ENCODE data around the gene MAGI2.

Gene MAGI2

DNA sequence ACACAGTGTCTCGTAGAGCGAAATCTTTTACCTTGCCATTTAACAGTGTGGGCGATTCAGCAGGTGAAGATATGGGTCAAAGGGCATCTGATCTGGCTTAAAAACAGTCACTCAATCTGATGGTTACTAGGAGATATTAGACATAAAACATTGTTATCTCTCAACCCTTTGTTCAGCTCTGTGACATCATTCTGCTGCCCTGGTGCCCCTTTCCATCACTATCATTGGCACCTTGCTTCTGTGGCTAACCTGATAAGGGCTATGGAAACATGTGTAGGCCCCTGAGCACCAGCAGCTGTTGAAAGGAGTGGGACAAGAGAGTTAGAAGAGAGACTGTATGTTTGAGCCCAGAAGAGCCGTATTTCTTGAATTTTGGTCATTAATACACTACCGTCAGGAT, 1004.6 kb downstream of the MAGI2 start:
- no CpG with 5 or more reads among the region's 5 CpGs for WGBS, 2 donors (ENCODE audit: extremely low coverage in 2 of 2, insufficient read length in 2 of 2, insufficient replicate concordance in 1 of 2)

DNA sequence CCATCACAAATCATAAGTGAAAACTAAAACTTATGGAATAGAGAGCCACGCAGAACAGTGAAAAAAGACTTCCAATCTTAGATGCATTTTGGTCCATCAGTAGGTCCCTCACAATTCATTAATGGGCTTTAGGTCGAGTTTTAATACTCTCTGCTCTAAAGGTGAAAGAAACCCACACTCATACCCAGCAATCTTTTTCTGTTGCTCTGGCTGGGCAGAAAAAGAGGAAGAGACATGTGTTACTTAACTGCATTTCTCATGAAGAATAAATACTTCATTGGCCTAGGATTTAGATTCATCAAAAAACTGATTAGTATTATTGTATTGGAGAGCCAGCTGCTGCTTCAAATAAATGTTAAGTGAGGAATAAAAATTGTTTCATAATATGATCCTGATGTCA, 1009.2 kb downstream of the MAGI2 start:
- Histone ChIP-seq H3K4me2 (ENCODE audit: insufficient read depth, low read length, poor library complexity, severe bottlenecking) (no peak overlapping the region), H3K4me1 (ENCODE audit: control insufficient read depth in 2 of 2, insufficient read depth in 1 of 2, low read depth in 1 of 2, low read length in 2 of 2) (peaks cover 0 to 3% of the 10 kb centered on the region in 2 donors), H3K27ac (replicated peaks; ENCODE audit: low read length) (no peak overlapping the region), H3K27me3 (ENCODE audit: control insufficient read depth in 3 of 3, insufficient read depth in 3 of 3, low read depth in 1 of 3, low read length in 3 of 3) (no peaks in the 10 kb centered on the region), H4K91ac (ENCODE audit: low read depth, low read length, poor library complexity) (no peak overlapping the region), H3K18ac (ENCODE audit: low read length) (no peak overlapping the region), H3K9ac (ENCODE audit: low read depth, low read length, poor library complexity) (no peak overlapping the region), H4K8ac (ENCODE audit: low read depth, low read length) (no peak overlapping the region), H2BK15ac (ENCODE audit: low read length) (no peak overlapping the region), H3K79me1 (ENCODE audit: low read depth, low read length) (no peaks in the 10 kb centered on the region), H2BK5ac (ENCODE audit: low read length) (no peak overlapping the region), H3K36me3 (replicated peaks in 1 of 2; ENCODE audit: control insufficient read depth in 2 of 2, insufficient read depth in 2 of 2, low read length in 2 of 2) (no peaks in the 10 kb centered on the region), H3K9me3 (replicated peaks in 1 of 2; ENCODE audit: control insufficient read depth in 2 of 2, insufficient read depth in 1 of 2, low read depth in 1 of 2, low read length in 2 of 2) (no peaks in the 10 kb centered on the region), H2BK120ac (ENCODE audit: low read depth, low read length) (no peak overlapping the region), H3K14ac (ENCODE audit: low read length) (no peak overlapping the region), H3K4me3 (ENCODE audit: low read length in 2 of 2) (no peak overlapping the region), H3K4ac (ENCODE audit: low read length) (no peak overlapping the region), H2AFZ (ENCODE audit: low read length) (no peak overlapping the region), H2BK12ac (ENCODE audit: low read length) (no peak overlapping the region), H3K23ac (ENCODE audit: low read depth, low read length, poor library complexity) (no peak overlapping the region), H2AK5ac (ENCODE audit: low read depth, low read length) (no peak overlapping the region)
- no peak for DNase-seq (ENCODE audit: low spot score)
- no CpG with 5 or more reads among the region's 2 CpGs for WGBS, 2 donors (ENCODE audit: extremely low coverage in 2 of 2, insufficient read length in 2 of 2, insufficient replicate concordance in 1 of 2)

More for the DNA sequence above, 1004.6 kb downstream of the MAGI2 start:
- Histone ChIP-seq H3K36me3 (replicated peaks in 1 of 2; ENCODE audit: control insufficient read depth in 2 of 2, insufficient read depth in 2 of 2, low read length in 2 of 2) (no peaks in the 10 kb centered on the region), H3K27me3 (ENCODE audit: control insufficient read depth in 3 of 3, insufficient read depth in 3 of 3, low read depth in 1 of 3, low read length in 3 of 3) (no peaks in the 10 kb centered on the region), H3K18ac (ENCODE audit: low read length) (no peak overlapping the region), H2BK15ac (ENCODE audit: low read length) (no peak overlapping the region), H3K23ac (ENCODE audit: low read depth, low read length, poor library complexity) (no peak overlapping the region), H3K79me1 (ENCODE audit: low read depth, low read length) (no peaks in the 10 kb centered on the region), H2BK12ac (ENCODE audit: low read length) (no peak overlapping the region), H3K9me3 (replicated peaks in 1 of 2; ENCODE audit: control insufficient read depth in 2 of 2, insufficient read depth in 1 of 2, low read depth in 1 of 2, low read length in 2 of 2) (no peaks in the 10 kb centered on the region), H3K4ac (ENCODE audit: low read length) (no peak overlapping the region), H2BK120ac (ENCODE audit: low read depth, low read length) (no peak overlapping the region), H3K9ac (ENCODE audit: low read depth, low read length, poor library complexity) (no peak overlapping the region), H4K91ac (ENCODE audit: low read depth, low read length, poor library complexity) (no peak overlapping the region), H3K4me3 (ENCODE audit: low read length in 2 of 2) (no peak overlapping the region), H2AFZ (ENCODE audit: low read length) (no peak overlapping the region), H3K4me2 (ENCODE audit: insufficient read depth, low read length, poor library complexity, severe bottlenecking) (no peak overlapping the region), H3K14ac (ENCODE audit: low read length) (no peak overlapping the region), H3K27ac (replicated peaks; ENCODE audit: low read length) (no peak overlapping the region), H3K4me1 (ENCODE audit: control insufficient read depth in 2 of 2, insufficient read depth in 1 of 2, low read depth in 1 of 2, low read length in 2 of 2) (no peaks in the 10 kb centered on the region), H2AK5ac (ENCODE audit: low read depth, low read length) (no peak overlapping the region), H2BK5ac (ENCODE audit: low read length) (no peak overlapping the region), H4K8ac (ENCODE audit: low read depth, low read length) (no peak overlapping the region)
- DNase-seq (ENCODE audit: low spot score) = no peak

DNA sequence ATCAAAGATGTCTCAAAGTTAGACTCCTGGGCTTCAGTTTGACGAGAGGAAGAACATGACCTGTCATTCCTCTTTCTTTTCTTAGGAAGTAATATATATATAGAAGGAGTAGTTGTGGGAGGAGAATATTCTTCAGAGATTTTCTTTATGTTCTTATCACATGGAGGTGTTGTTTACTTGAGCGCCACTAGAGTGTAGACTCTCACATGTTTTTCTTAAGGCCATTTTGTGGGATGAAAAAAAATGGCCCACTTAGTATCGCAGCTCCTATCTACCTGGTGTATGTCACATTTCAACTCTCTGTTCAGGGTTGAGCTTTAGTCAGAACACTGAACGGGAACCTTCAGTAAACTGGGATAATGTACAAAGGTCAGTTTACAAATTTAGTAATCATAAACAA, 1009.7 kb downstream of the MAGI2 start:
- H3K18ac ChIP-seq (ENCODE audit: low read length) = no peak overlapping the region
- H3K36me3 ChIP-seq (replicated peaks in 1 of 2; ENCODE audit: control insufficient read depth in 2 of 2, insufficient read depth in 2 of 2, low read length in 2 of 2) = no peaks in the 10 kb centered on the region
- no peak overlapping the region for H2AFZ ChIP-seq (ENCODE audit: low read length)
- H3K27ac ChIP-seq (replicated peaks; ENCODE audit: low read length) = no peak overlapping the region
- H3K4me3 ChIP-seq (ENCODE audit: low read length in 2 of 2) = no peak overlapping the region
- peaks cover 0 to 3% of the 10 kb centered on the region in 2 donors for H3K4me1 ChIP-seq (ENCODE audit: control insufficient read depth in 2 of 2, insufficient read depth in 1 of 2, low read depth in 1 of 2, low read length in 2 of 2)
- no peaks in the 10 kb centered on the region for H3K9me3 ChIP-seq (replicated peaks in 1 of 2; ENCODE audit: control insufficient read depth in 2 of 2, insufficient read depth in 1 of 2, low read depth in 1 of 2, low read length in 2 of 2)
- no peaks in the 10 kb centered on the region for H3K27me3 ChIP-seq (ENCODE audit: control insufficient read depth in 3 of 3, insufficient read depth in 3 of 3, low read depth in 1 of 3, low read length in 3 of 3)
- no peak overlapping the region for H4K91ac ChIP-seq (ENCODE audit: low read depth, low read length, poor library complexity)
- no peak overlapping the region for H2BK12ac ChIP-seq (ENCODE audit: low read length)
- no peaks in the 10 kb centered on the region for H3K79me1 ChIP-seq (ENCODE audit: low read depth, low read length)
- H4K8ac ChIP-seq (ENCODE audit: low read depth, low read length) = no peak overlapping the region
- H3K4me2 ChIP-seq (ENCODE audit: insufficient read depth, low read length, poor library complexity, severe bottlenecking) = no peak overlapping the region
- WGBS, 2 donors (ENCODE audit: extremely low coverage in 2 of 2, insufficient read length in 2 of 2, insufficient replicate concordance in 1 of 2) = no CpG with 5 or more reads among the region's 4 CpGs
- no peak overlapping the region for H2AK5ac ChIP-seq (ENCODE audit: low read depth, low read length)
- DNase-seq (ENCODE audit: low spot score) = no peak
- no peak overlapping the region for H3K9ac ChIP-seq (ENCODE audit: low read depth, low read length, poor library complexity)
- no peak overlapping the region for H2BK5ac ChIP-seq (ENCODE audit: low read length)
- no peak overlapping the region for H3K23ac ChIP-seq (ENCODE audit: low read depth, low read length, poor library complexity)
- H2BK120ac ChIP-seq (ENCODE audit: low read depth, low read length) = no peak overlapping the region
- no peak overlapping the region for H3K14ac ChIP-seq (ENCODE audit: low read length)
- no peak overlapping the region for H2BK15ac ChIP-seq (ENCODE audit: low read length)
- no peak overlapping the region for H3K4ac ChIP-seq (ENCODE audit: low read length)

DNA sequence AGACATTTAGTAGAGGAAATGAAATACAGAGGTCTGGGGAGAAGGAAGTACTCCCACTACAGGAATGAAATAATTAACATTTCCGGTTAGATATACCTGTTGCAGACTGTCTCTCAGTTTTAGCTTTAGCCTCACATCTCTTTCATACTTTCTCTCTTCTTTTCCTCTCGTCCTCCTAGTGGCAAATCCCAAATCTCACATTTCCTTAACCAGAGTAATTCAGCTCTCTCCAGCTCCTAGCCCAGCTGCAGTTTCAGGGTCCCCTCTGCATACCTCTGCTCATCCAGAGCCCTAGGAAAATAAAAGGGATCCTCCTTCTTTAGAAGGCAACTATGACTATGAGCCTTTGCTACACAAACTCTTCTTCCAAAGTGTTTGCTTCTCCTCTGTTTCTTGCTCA, 1011.7 kb downstream of the MAGI2 start:
- Histone ChIP-seq H3K36me3 (replicated peaks in 1 of 2; ENCODE audit: control insufficient read depth in 2 of 2, insufficient read depth in 2 of 2, low read length in 2 of 2) (no peaks in the 10 kb centered on the region), H2BK12ac (ENCODE audit: low read length) (no peak overlapping the region), H3K4ac (ENCODE audit: low read length) (no peak overlapping the region), H3K4me3 (ENCODE audit: low read length in 2 of 2) (no peak overlapping the region), H2BK120ac (ENCODE audit: low read depth, low read length) (no peak overlapping the region), H3K4me1 (ENCODE audit: control insufficient read depth in 2 of 2, insufficient read depth in 1 of 2, low read depth in 1 of 2, low read length in 2 of 2) (peaks cover 1 to 3% of the 10 kb centered on the region in 2 donors), H3K27ac (replicated peaks; ENCODE audit: low read length) (no peak overlapping the region), H4K91ac (ENCODE audit: low read depth, low read length, poor library complexity) (no peak overlapping the region), H2BK5ac (ENCODE audit: low read length) (no peak overlapping the region), H3K27me3 (ENCODE audit: control insufficient read depth in 3 of 3, insufficient read depth in 3 of 3, low read depth in 1 of 3, low read length in 3 of 3) (no peaks in the 10 kb centered on the region), H2AK5ac (ENCODE audit: low read depth, low read length) (no peak overlapping the region), H2AFZ (ENCODE audit: low read length) (no peak overlapping the region), H4K8ac (ENCODE audit: low read depth, low read length) (no peak overlapping the region), H3K9ac (ENCODE audit: low read depth, low read length, poor library complexity) (no peak overlapping the region), H3K4me2 (ENCODE audit: insufficient read depth, low read length, poor library complexity, severe bottlenecking) (no peak overlapping the region), H3K9me3 (replicated peaks in 1 of 2; ENCODE audit: control insufficient read depth in 2 of 2, insufficient read depth in 1 of 2, low read depth in 1 of 2, low read length in 2 of 2) (no peaks in the 10 kb centered on the region), H3K23ac (ENCODE audit: low read depth, low read length, poor library complexity) (no peak overlapping the region), H2BK15ac (ENCODE audit: low read length) (no peak overlapping the region), H3K18ac (ENCODE audit: low read length) (no peak overlapping the region), H3K14ac (ENCODE audit: low read length) (no peak overlapping the region), H3K79me1 (ENCODE audit: low read depth, low read length) (no peaks in the 10 kb centered on the region)
- DNase-seq (ENCODE audit: low spot score) = no peak
- WGBS, 2 donors (ENCODE audit: extremely low coverage in 2 of 2, insufficient read length in 2 of 2, insufficient replicate concordance in 1 of 2) = no CpG with 5 or more reads among the region's 2 CpGs

All from neuronal stem cell (in vitro differentiated cells).